Endothelial cell of hepatic sinusoid (primary cell): ENCODE measurements around the gene ERBB2.
"Not testable (repeated sequence)": the region's sequence is repeated elsewhere in the genome, so short reads cannot be mapped to it uniquely, and the experiment has no call there.

Source experiments
- in situ Hi-C: cut with HindIII; loops from 2 replicates; pipeline ENCODE4 v1.10.0; 2017; ENCODE audit warnings: low sequenced_read_pairs

Gene ERBB2

DNA sequence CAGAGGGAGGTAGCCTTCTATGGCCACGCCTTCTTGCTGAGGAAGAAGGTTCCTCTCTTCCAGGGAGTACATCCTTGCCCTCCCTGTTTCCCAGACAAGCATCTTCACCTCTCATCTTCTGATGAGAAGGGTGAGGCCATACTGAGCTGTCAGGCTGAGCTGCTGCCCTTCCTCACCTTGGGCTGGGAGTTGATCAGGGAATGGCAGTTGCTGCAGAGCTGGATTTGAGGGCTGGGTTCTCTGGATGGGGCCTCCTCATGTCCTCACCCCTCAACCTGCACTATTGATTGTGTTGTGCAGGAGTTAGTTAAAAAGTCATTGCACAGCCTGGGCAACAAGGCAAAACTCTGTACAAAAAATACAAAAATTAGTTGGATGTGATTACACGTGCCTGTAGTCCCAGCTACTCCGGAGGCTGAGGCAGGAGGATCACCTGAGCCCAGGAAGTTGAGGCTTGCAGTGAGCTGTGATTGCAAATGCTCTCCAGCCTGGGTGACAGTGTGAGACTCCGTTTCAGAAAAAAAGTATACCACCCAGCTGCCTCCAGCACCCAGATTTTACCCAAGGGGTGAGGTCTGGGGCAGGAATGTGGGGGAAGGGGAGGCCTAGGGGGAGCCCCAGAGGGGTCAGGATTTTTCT, 2.0 kb downstream of the ERBB2 start:
- in situ Hi-C loops = no loop called here

DNA sequence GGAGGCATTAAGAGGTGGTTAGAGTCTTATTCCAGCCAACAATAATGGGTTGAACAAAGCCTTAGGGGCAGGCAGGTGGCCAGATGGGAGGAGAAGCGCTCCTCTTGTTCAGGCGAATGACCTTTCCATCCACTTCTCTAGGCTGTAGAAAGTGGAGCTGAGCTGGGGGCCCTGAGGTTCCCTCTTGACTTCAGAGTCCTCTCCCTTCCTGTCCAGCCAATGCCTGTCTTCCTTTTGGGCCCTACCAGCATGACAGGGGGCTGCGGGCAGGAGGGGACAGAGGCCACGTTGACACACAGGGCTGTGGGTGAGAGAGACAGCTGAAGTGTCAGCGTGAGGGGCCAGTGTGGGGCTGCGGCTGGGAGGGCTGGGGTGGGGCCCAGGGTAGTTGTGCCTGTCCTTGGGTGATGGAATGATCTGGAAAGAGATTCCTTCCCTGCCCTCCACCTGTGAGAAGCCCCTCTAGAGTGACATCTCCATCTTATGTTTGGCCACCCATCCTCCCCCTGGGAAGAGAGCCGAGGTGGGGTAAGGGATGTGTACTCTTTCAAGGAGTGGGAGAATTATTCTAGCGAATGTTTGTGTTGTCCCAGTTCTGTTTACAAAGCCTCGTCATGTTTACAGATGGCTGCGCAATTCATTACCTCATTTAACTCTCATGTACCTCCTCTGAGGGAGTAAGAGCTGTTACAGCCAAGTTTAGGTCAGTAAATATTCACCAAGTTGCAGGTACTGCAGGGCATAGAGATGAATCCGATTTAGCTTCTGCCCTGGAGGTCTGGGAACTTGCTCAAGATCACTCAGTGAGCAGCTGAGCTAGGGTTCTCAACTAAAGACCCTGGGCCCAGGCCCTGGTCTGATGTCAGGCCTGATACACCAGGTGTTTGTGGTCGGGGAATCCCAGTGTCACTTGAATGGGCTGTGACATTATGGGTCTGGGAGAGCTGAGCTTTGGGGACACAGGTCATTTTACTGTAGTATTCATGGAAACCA, 3.3 kb downstream of the ERBB2 start:
- in situ Hi-C loops = no loop called here

DNA sequence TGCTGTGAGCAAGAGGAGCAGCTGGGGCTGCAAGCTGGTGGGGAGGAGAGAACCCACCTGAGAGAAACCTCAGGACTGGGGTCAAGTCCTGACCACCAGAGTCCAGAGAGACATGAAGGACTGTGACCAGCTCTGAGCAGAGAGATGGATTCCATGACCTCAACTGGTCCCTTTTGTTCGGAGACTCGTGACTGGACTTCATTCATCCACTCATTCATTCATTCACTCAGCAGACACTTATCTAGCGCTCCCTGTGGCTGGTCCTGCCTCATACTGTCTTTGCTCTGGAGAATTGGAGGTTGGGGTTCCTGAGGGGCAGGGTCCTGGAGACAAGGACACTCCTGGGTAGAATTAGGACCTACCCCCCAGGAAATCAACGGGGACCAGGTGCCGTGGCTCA, 4.0 kb downstream of the ERBB2 start:
- in situ Hi-C loops = no loop called here

DNA sequence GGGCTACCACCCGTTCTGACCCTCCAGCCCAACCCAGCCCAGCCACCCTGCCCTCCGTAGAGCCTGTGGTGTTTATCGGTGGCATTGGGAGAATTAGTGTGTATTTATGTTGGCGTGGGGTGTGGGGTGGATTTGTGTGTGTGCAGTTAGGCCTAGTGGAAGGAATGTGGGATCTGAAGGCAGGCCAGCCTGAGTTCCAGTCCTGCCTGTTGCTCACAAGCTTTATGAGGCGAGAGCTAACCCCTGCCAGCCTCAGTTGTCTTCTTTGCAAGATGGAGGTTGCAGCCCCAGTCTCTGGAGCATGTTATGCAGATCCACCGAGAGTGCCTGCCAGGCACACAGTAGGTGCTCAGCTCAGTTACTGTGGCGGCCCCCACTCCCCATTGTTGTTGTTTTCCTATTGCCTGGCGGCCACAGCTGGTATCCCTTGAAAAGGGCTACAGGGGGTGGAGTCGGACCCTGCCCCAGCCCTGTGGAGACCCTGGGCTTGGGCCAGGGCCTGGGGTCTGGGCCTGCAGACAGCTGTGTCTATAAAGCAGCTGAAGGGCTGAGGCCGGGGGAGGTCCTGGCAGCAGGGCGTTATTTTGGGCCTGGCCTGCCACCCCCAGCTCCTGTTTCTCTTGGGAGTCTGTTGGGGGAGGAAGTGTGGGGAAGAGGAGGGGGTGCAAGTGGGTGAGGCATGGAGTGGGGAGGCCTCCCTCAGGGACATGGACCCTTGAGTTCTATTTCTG, 5.1 kb downstream of the ERBB2 start:
- in situ Hi-C loops = no loop called here

DNA sequence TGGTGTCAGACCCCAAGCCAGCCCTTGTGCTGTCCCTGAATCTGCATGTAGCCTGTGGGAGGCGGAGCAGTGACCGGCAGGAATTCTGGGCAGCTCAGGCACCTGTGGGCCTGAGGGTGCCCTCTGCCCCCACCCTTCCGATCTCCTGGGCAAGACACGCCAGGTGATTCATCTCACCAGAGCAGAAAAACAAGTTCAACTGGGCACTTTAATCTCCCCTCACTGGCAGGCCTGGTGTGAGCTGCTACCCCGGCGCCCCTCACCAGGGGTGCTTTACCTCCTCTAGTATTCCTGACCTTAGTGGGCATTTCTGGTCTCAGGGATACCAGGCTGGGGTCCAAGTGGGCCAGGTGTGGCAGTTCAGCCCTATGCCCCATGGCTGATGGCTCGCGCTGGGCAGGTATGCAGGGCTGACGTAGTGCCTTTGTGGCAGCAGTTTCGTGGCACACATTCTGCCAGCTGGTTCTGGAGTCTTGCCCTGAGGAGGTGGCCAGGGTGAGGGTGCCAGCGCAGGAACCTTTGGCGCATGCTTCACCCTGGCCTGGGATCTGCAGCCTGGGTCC, 6.0 kb downstream of the ERBB2 start:
- in situ Hi-C loops = no loop called here

DNA sequence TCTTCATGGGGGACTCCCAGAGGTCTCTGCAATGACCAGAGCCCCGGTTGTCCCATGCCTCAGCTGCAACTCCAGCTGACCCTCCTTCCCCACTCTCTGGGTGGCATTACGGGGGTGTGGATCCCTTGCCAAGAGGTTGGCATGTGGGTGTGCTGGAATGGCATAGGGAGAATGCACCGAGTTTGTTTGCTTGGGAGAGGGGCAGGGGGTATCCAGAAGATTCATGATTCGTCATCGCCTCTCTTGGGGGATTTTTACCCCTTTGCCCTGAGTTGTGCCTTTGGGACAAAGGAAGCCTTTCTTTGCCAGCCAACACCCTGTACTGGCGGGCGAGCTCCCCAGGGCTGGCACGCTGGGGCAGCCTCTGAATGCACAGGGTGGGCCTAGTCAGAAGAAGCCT, 6.5 kb downstream of the ERBB2 start:
- in situ Hi-C loops = no loop called here

DNA sequence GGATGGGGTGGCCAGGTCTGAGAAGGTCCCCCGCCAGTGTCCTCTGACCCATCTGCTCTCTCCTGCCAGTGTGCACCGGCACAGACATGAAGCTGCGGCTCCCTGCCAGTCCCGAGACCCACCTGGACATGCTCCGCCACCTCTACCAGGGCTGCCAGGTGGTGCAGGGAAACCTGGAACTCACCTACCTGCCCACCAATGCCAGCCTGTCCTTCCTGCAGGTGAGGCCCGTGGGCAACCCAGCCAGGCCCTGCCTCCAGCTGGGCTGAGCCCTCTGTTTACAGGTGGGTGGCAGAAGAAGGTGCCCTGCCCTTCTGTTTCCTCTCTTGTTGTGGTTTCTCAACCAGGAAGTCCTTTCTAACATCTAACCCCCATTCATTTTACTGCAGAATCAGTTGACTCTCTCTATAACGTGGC, 7.1 kb downstream of the ERBB2 start:
- in situ Hi-C loops = no loop called here

DNA sequence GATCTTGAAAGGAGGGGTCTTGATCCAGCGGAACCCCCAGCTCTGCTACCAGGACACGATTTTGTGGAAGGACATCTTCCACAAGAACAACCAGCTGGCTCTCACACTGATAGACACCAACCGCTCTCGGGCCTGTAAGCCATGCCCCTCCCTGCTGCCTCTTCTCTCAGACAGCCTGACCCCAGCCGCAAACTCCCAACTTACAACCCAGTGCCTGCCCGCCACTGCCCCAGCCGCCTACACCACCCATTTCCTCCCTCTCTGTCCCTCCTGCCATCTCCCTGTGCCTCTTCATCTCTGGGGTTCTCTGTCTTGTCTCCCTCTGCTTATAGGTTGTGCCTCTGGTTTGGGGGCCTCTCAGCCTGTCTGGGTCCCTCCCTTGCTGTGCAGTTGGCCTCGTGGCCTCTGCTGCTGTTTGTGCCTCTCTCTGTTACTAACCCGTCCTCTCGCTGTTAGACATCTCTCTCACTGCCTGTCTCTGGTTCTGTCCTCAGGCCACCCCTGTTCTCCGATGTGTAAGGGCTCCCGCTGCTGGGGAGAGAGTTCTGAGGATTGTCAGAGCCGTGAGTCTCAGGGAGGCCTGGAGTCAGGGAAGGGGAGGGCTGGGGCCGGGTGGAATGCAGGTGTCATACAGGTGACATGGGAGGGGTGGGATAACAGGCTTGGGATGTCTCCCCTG, 9.6 kb downstream of the ERBB2 start:
- in situ Hi-C loops = no loop called here

DNA sequence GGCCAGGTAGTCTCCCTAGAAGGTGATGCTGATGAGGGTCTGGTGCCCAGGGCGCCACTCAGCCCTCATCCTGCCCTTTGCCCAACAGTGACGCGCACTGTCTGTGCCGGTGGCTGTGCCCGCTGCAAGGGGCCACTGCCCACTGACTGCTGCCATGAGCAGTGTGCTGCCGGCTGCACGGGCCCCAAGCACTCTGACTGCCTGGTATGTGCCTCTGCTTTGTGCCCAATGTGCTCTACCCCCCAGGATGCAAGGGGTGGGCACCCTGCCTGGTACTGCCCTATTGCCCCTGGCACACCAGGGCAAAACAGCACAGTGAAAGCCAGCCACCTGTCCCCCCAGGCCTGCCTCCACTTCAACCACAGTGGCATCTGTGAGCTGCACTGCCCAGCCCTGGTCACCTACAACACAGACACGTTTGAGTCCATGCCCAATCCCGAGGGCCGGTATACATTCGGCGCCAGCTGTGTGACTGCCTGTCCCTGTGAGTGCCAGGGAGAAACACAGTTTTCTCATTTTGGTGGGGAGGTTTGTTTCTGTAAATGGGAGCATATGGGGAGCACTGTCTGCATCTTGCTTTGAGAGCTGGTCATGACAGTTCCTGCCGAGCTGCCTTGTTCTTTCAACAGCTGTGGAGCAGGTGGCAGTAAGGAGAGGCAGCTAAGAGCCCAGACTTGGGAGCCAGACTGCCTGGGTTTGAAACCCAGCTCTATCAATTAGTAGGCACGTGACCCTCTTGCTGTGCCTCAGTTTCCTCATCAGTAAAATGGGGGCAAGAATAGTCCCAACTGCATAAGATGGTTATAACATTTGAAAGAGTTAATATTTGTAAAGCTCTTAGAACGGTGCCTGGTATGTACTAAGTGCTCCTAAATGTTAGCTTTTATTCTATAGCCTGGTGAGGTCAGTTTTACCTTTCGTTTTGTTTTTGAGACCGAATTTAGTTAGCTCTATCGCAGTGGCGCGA, 10.4 kb downstream of the ERBB2 start:
- in situ Hi-C loops = no loop called here

DNA sequence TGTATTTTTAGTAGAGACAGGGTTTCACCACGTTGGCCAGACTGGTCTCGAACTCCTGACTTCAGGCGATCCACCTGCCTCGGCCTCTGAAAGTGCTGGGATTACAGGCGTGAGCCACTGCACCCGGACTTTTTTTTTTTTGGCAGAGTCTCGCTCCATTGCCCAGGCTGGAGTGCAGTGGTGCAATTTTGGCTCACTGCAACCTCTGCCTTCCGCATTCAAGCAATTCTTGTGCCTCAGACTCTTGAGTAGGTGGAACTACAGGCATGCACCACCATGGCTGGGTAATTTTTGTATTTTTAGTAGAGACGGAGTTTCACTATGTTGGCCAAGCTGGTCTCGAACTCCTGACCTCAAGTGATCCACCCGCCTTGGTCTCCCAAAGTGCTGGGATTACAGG, 11.2 kb downstream of the ERBB2 start:
- in situ Hi-C loops = not testable (repeated sequence)

DNA sequence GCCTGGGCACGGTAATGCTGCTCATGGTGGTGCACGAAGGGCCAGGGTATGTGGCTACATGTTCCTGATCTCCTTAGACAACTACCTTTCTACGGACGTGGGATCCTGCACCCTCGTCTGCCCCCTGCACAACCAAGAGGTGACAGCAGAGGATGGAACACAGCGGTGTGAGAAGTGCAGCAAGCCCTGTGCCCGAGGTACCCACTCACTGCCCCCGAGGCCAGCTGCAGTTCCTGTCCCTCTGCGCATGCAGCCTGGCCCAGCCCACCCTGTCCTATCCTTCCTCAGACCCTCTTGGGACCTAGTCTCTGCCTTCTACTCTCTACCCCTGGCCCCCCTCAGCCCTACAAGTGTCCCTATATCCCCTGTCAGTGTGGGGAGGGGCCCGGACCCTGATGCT, 12.0 kb downstream of the ERBB2 start:
- in situ Hi-C loops = no loop called here

DNA sequence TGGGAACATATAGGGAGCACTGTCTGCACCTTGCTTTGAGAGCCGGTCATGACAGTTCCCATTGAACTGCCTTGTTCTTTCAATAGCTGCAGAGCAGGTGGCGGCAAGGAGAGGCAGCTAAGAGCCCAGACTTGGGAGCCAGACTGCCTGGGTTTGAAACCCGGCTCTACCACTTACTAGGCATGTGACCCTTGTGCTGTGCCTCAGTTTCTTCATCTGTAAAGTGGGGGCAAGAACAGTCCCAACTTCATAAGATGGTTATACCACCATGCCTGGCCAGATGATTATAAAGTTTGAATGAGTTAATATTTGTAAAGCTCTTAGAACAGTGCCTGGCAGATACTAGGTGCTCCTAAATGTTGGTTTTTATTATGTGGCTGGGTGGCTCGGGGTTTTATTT, 14.4 kb downstream of the ERBB2 start:
- in situ Hi-C loops = no loop called here

DNA sequence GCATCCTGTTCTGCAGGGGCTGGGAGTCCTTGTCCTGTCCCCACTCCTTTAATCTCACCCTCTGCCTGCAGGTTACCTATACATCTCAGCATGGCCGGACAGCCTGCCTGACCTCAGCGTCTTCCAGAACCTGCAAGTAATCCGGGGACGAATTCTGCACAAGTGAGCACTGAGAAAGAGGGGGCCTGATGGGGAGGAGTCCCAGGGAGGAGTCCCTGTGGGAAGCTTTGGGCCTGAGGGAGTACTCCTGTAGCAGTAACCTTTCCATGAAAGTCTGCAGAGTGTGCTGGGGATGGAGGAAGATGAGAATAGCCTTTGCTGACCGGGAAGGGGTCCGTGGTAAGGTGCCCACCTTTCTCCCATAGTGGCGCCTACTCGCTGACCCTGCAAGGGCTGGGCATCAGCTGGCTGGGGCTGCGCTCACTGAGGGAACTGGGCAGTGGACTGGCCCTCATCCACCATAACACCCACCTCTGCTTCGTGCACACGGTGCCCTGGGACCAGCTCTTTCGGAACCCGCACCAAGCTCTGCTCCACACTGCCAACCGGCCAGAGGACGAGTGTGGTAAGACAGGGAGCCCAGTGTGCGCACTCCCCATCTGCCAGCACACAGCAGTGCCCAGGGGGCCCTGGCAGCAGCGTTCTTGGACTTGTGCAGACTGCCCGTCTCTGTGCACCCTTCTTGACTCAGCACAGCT, 15.7 kb downstream of the ERBB2 start:
- in situ Hi-C loops = no loop called here

DNA sequence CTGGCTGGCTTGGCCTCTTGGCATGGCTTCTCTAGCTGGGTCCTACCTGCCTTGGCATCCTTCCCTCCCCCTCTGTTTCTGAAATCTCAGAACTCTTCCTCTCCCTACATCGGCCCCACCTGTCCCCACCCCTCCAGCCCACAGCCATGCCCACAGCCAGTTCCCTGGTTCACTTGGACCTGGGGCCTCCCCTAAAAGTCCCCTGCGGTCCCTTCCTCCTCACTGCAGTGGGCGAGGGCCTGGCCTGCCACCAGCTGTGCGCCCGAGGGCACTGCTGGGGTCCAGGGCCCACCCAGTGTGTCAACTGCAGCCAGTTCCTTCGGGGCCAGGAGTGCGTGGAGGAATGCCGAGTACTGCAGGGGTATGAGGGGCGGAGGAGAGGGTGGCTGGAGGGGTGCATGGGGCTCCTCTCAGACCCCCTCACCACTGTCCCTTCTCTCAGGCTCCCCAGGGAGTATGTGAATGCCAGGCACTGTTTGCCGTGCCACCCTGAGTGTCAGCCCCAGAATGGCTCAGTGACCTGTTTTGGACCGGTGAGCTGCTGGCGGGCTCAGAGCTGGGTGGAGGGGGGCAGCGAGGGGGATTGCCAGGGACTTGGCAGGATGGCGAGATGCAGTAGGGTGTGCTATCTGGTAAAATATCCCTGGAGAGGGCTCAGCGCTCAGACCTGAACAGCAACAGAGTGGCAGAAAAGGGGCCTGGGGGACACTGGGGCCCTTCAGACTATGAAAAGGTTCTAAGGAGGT, 16.4 kb downstream of the ERBB2 start:
- in situ Hi-C loops = no loop called here

DNA sequence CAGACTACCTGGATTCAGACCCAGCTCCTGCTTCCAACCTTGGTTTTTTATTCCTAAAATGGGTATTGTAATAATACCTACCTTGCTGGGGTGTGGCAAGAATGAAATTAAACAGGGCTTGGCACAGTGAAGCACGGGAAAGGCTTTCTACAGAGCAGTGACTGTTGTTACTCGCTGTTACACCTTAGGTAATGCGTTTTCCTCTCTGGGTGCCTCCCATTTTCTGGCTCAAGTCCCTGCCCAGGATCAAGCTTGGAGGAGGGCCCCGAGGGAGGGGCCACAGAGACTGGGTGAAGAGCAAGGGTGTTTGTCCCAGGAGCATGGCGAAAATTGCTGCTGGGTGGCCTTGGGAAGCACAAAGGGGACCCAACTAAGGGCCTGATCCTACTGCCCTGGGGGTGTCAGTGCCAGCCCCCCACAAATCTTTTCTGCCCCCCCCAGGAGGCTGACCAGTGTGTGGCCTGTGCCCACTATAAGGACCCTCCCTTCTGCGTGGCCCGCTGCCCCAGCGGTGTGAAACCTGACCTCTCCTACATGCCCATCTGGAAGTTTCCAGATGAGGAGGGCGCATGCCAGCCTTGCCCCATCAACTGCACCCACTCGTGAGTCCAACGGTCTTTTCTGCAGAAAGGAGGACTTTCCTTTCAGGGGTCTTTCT, 17.1 kb downstream of the ERBB2 start:
- in situ Hi-C loops = no loop called here

DNA sequence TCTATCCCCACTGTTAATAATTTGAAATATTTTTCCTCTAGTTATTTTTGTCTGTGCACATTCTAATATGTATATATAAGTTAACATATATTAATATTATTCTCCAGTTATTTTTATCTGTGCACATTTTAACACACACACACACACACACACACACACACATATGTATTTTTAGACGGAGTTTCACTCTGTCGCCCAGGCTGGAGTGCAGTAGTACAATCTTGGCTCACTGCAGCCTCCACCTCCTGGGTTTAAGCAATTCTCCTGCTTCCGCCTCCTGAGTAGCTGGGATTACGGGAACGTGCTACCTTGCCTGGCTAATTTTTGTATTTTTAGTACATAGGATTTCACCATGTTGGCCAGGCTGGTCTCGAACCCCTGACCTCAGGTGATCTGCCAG, 17.8 kb downstream of the ERBB2 start:
- in situ Hi-C loops = no loop called here

DNA sequence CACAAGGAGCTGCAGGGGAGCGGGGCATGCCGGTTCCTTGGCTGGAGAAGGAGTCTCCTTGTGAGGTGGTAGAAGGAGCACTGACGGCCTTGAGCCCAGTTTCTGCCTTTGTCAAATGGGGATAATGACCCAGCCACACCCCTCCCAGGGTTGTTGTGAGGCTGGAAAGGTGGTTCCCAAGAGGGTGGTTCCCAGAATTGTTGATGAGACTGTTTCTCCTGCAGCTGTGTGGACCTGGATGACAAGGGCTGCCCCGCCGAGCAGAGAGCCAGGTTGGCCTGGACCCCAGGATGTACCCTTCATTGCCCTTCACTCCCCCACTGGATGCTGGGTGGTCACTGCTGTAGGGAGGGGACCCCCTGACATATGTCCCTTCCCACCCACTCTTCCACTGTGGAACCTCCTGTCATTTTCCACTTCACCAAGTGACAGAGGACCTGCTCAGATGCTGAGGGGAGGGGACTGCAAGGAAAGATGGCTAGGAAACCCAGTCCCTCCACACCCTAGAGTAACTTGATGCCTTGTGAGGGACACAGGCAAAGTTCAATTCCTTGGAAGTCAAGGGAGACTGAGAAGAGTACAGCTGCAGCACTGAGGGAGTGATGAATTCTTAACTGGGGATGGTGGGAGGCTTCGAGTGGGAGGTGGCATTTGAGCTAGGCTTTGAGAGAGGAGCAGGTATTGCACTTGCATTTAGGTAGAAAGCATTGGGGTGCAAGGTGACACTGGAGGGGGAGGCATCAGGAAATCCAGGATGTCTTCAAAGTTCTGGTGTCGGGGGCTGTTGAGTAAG, 19.9 kb downstream of the ERBB2 start:
- in situ Hi-C loops = no loop called here
